Measurements from ENCODE around the gene USB1.

Gene USB1

DNA sequence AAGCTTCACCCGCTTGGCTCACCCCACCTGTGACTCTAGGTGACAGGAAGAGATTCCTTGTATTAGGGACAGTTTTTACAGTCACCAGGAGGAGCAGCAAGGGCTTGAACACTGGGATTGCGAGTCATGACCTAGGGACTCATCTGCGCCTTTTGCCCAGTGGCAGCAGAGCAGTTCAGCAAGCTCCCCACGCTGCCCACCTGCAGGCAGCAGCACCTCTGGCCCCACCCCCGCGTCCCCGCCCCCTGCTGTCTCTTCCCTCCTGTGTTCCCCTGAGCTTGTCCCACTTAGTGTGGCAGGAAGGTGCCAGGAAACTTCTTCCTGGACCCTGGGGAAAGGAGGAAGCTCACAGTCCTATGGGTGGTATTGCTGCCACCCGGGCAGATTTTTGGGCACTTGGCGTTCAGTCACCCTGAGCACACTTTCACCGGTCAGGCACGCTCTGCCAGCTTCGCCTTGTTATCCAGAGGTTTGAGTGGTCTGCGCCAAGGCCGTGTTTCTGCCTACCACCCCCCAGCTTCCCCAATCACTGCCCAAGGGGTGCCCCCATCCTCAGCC lies 33.0 kb downstream of the USB1 start:
- no peak for DNase-seq (ENCODE audit: low spot score)
- Histone ChIP-seq H3K4me3 (ENCODE audit: low read length in 2 of 2) (no peak overlapping the region), H3K23ac (ENCODE audit: low read depth, low read length, poor library complexity) (no peak overlapping the region), H4K91ac (ENCODE audit: low read depth, low read length, poor library complexity) (no peak overlapping the region), H2BK120ac (ENCODE audit: low read depth, low read length) (no peak overlapping the region), H2BK5ac (ENCODE audit: low read length) (no peak overlapping the region), H3K4ac (ENCODE audit: low read length) (no peak overlapping the region), H3K4me1 (ENCODE audit: control insufficient read depth in 2 of 2, insufficient read depth in 1 of 2, low read depth in 1 of 2, low read length in 2 of 2) (peaks cover 3 to 10% of the 10 kb centered on the region in 2 donors), H4K8ac (ENCODE audit: low read depth, low read length) (no peak overlapping the region), H3K36me3 (replicated peaks in 1 of 2; ENCODE audit: control insufficient read depth in 2 of 2, insufficient read depth in 2 of 2, low read length in 2 of 2) (peaks cover 0 to 12% of the 10 kb centered on the region in 2 donors), H2BK12ac (ENCODE audit: low read length) (no peak overlapping the region), H2AFZ (ENCODE audit: low read length) (no peak overlapping the region), H3K79me1 (ENCODE audit: low read depth, low read length) (peaks cover 8% of the 10 kb centered on the region), H3K14ac (ENCODE audit: low read length) (no peak overlapping the region), H3K4me2 (ENCODE audit: insufficient read depth, low read length, poor library complexity, severe bottlenecking) (no peak overlapping the region), H3K27me3 (ENCODE audit: control insufficient read depth in 3 of 3, insufficient read depth in 3 of 3, low read depth in 1 of 3, low read length in 3 of 3) (peaks cover 0 to 1% (median 0%) of the 10 kb centered on the region in 3 experiments), H3K9me3 (replicated peaks in 1 of 2; ENCODE audit: control insufficient read depth in 2 of 2, insufficient read depth in 1 of 2, low read depth in 1 of 2, low read length in 2 of 2) (no peaks in the 10 kb centered on the region), H2BK15ac (ENCODE audit: low read length) (no peak overlapping the region), H3K27ac (replicated peaks; ENCODE audit: low read length) (no peak overlapping the region), H3K9ac (ENCODE audit: low read depth, low read length, poor library complexity) (no peak overlapping the region), H2AK5ac (ENCODE audit: low read depth, low read length) (peak overlapping the region; percentile 22), H3K18ac (ENCODE audit: low read length) (no peak overlapping the region)
- WGBS, 2 donors (ENCODE audit: extremely low coverage in 2 of 2, insufficient read length in 2 of 2, insufficient replicate concordance in 1 of 2): no CpG with 5 or more reads among the region's 14 CpGs

DNA sequence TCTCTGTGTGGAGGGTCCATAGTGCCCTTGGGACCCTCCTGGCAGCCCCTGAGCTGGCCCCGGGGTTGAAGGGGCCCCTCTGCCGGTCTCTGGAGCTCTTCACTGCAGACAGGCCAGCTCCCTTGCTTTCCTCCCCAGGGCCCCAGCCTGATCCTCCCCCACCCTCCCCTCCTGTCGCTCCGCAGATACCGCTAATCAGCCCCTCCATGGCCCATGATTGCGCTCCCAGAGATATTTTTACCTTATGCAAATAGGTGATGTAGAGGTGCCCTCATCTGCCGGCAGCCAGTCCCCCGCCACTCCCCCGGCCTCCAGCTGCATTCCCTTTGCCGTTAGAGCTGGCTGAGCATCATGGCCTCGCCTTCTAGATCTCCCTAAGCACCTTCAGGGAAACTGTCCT lies 33.6 kb downstream of the USB1 start:
- WGBS, 2 donors (ENCODE audit: extremely low coverage in 2 of 2, insufficient read length in 2 of 2, insufficient replicate concordance in 1 of 2): no CpG with 5 or more reads among the region's 11 CpGs
- no peak overlapping the region for H4K91ac ChIP-seq (ENCODE audit: low read depth, low read length, poor library complexity)

DNA sequence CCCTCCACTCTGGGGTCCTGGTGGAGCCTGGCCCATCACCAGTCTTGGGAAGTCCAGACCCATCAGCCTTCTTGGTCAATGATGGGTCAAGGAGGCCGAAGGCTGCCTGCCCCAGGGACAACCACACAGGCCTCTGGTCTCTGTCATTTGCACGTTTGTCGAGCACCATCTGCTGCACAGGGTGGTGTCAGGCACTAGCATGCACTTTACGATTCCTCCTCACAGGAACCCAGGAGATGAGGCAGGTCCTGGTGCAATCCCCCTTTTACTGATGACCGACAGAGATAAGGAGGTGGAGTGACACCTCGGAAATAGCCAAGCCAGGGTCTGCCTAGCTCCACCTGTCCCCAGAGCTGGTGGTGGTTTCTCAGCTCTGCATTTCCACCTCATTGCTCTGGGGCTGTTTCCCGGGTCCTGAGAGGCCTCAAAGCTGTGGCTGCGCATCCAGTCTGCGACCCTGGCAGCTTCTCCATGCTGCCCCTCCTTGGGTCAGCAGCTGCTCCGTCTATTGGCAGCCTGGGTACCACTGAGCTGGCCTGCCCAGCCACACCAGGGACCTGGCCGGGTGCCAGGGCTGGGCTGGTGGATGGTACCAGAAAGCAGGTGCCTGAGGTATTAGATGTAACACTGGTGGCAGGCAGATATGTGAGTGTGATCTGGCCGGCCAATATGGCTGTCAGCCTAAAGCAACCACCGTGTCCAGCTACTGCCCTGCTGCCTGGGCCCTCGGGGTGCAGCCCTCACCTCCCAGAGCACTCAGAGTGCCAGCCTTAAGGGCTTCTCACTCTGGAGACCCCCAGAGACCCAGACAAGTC lies 34.4 kb downstream of the USB1 start:
- no peak overlapping the region for H3K9ac ChIP-seq (ENCODE audit: low read depth, low read length, poor library complexity)
- H3K27ac ChIP-seq (replicated peaks; ENCODE audit: low read length): no peak overlapping the region
- peak overlapping the region; percentile 47 for H3K14ac ChIP-seq (ENCODE audit: low read length)

More for the DNA sequence above, 33.6 kb downstream of the USB1 start:
- H3K9ac ChIP-seq (ENCODE audit: low read depth, low read length, poor library complexity): no peak overlapping the region
- no peak overlapping the region for H3K4ac ChIP-seq (ENCODE audit: low read length)
- no peak overlapping the region for H3K23ac ChIP-seq (ENCODE audit: low read depth, low read length, poor library complexity)
- H3K14ac ChIP-seq (ENCODE audit: low read length): no peak overlapping the region
- no peak overlapping the region for H2BK5ac ChIP-seq (ENCODE audit: low read length)
- H2AFZ ChIP-seq (ENCODE audit: low read length): no peak overlapping the region
- no peak overlapping the region for H2BK12ac ChIP-seq (ENCODE audit: low read length)
- H3K4me3 ChIP-seq (ENCODE audit: low read length in 2 of 2): no peak overlapping the region
- no peak for DNase-seq (ENCODE audit: low spot score)
- H2AK5ac ChIP-seq (ENCODE audit: low read depth, low read length): no peak overlapping the region
- H3K36me3 ChIP-seq (replicated peaks in 1 of 2; ENCODE audit: control insufficient read depth in 2 of 2, insufficient read depth in 2 of 2, low read length in 2 of 2): peaks cover 0 to 12% of the 10 kb centered on the region in 2 donors
- H3K18ac ChIP-seq (ENCODE audit: low read length): no peak overlapping the region
- H3K9me3 ChIP-seq (replicated peaks in 1 of 2; ENCODE audit: control insufficient read depth in 2 of 2, insufficient read depth in 1 of 2, low read depth in 1 of 2, low read length in 2 of 2): no peaks in the 10 kb centered on the region
- no peak overlapping the region for H3K27ac ChIP-seq (replicated peaks; ENCODE audit: low read length)
- peaks cover 3 to 5% of the 10 kb centered on the region in 2 donors for H3K4me1 ChIP-seq (ENCODE audit: control insufficient read depth in 2 of 2, insufficient read depth in 1 of 2, low read depth in 1 of 2, low read length in 2 of 2)
- no peak overlapping the region for H3K4me2 ChIP-seq (ENCODE audit: insufficient read depth, low read length, poor library complexity, severe bottlenecking)
- no peak overlapping the region for H2BK120ac ChIP-seq (ENCODE audit: low read depth, low read length)
- H3K79me1 ChIP-seq (ENCODE audit: low read depth, low read length): peaks cover 10% of the 10 kb centered on the region
- H4K8ac ChIP-seq (ENCODE audit: low read depth, low read length): no peak overlapping the region
- no peak overlapping the region for H2BK15ac ChIP-seq (ENCODE audit: low read length)
- no peaks in the 10 kb centered on the region for H3K27me3 ChIP-seq (ENCODE audit: control insufficient read depth in 3 of 3, insufficient read depth in 3 of 3, low read depth in 1 of 3, low read length in 3 of 3)

DNA sequence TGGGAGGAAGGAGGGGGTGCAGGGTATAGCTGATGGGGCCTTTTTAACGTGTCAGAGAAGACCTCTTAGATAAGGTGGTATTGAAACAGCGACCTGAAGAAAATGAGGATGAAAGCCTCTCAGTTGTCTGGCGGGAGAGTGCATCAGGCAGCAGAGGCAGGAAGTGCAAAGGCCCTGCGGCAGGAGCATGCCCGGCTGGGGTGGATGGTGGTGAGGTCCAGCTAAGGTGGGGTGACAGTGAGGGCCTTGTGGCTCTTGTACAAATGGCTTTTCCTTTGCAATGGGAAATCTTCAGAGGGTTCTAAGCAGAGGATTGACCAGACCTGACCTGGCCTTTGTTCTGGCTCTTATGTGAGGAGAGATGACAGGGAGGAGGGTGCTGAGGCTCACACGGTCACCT lies 35.7 kb downstream of the USB1 start:
- no peak for DNase-seq (ENCODE audit: low spot score)
- H2BK12ac ChIP-seq (ENCODE audit: low read length): no peak overlapping the region
- H2BK120ac ChIP-seq (ENCODE audit: low read depth, low read length): no peak overlapping the region
- peaks cover 6 to 21% of the 10 kb centered on the region in 2 donors for H3K36me3 ChIP-seq (replicated peaks in 1 of 2; ENCODE audit: control insufficient read depth in 2 of 2, insufficient read depth in 2 of 2, low read length in 2 of 2)
- H4K91ac ChIP-seq (ENCODE audit: low read depth, low read length, poor library complexity): no peak overlapping the region
- no peak overlapping the region for H3K18ac ChIP-seq (ENCODE audit: low read length)
- no peaks in the 10 kb centered on the region for H3K9me3 ChIP-seq (replicated peaks in 1 of 2; ENCODE audit: control insufficient read depth in 2 of 2, insufficient read depth in 1 of 2, low read depth in 1 of 2, low read length in 2 of 2)
- H3K4me2 ChIP-seq (ENCODE audit: insufficient read depth, low read length, poor library complexity, severe bottlenecking): no peak overlapping the region
- H3K14ac ChIP-seq (ENCODE audit: low read length): no peak overlapping the region
- H4K8ac ChIP-seq (ENCODE audit: low read depth, low read length): no peak overlapping the region
- no peak overlapping the region for H3K9ac ChIP-seq (ENCODE audit: low read depth, low read length, poor library complexity)
- H3K79me1 ChIP-seq (ENCODE audit: low read depth, low read length): peaks cover 11% of the 10 kb centered on the region
- no peak overlapping the region for H3K27ac ChIP-seq (replicated peaks; ENCODE audit: low read length)
- no peak overlapping the region for H2AK5ac ChIP-seq (ENCODE audit: low read depth, low read length)
- H3K4ac ChIP-seq (ENCODE audit: low read length): no peak overlapping the region
- H3K4me3 ChIP-seq (ENCODE audit: low read length in 2 of 2): no peak overlapping the region
- no peaks in the 10 kb centered on the region for H3K27me3 ChIP-seq (ENCODE audit: control insufficient read depth in 3 of 3, insufficient read depth in 3 of 3, low read depth in 1 of 3, low read length in 3 of 3)
- no peak overlapping the region for H3K23ac ChIP-seq (ENCODE audit: low read depth, low read length, poor library complexity)
- WGBS, 2 donors (ENCODE audit: extremely low coverage in 2 of 2, insufficient read length in 2 of 2, insufficient replicate concordance in 1 of 2): no CpG with 5 or more reads among the region's 6 CpGs
- H2BK15ac ChIP-seq (ENCODE audit: low read length): no peak overlapping the region
- H2AFZ ChIP-seq (ENCODE audit: low read length): no peak overlapping the region
- no peak overlapping the region for H2BK5ac ChIP-seq (ENCODE audit: low read length)
- H3K4me1 ChIP-seq (ENCODE audit: control insufficient read depth in 2 of 2, insufficient read depth in 1 of 2, low read depth in 1 of 2, low read length in 2 of 2): peaks cover 3 to 4% of the 10 kb centered on the region in 2 donors

More for the DNA sequence above, 34.4 kb downstream of the USB1 start:
- Histone ChIP-seq H3K79me1 (ENCODE audit: low read depth, low read length) (peaks cover 10% of the 10 kb centered on the region), H3K4me2 (ENCODE audit: insufficient read depth, low read length, poor library complexity, severe bottlenecking) (no peak overlapping the region), H3K18ac (ENCODE audit: low read length) (peak overlapping the region; percentile 87), H3K27me3 (ENCODE audit: control insufficient read depth in 3 of 3, insufficient read depth in 3 of 3, low read depth in 1 of 3, low read length in 3 of 3) (no peaks in the 10 kb centered on the region), H4K8ac (ENCODE audit: low read depth, low read length) (no peak overlapping the region), H3K4me3 (ENCODE audit: low read length in 2 of 2) (no peak overlapping the region), H3K4me1 (ENCODE audit: control insufficient read depth in 2 of 2, insufficient read depth in 1 of 2, low read depth in 1 of 2, low read length in 2 of 2) (peaks cover 3 to 4% of the 10 kb centered on the region in 2 donors), H2BK120ac (ENCODE audit: low read depth, low read length) (no peak overlapping the region), H3K9me3 (replicated peaks in 1 of 2; ENCODE audit: control insufficient read depth in 2 of 2, insufficient read depth in 1 of 2, low read depth in 1 of 2, low read length in 2 of 2) (no peaks in the 10 kb centered on the region), H4K91ac (ENCODE audit: low read depth, low read length, poor library complexity) (no peak overlapping the region), H2BK5ac (ENCODE audit: low read length) (no peak overlapping the region), H2BK12ac (ENCODE audit: low read length) (no peak overlapping the region), H2AK5ac (ENCODE audit: low read depth, low read length) (no peak overlapping the region), H3K36me3 (replicated peaks in 1 of 2; ENCODE audit: control insufficient read depth in 2 of 2, insufficient read depth in 2 of 2, low read length in 2 of 2) (peaks cover 4 to 16% of the 10 kb centered on the region in 2 donors), H3K23ac (ENCODE audit: low read depth, low read length, poor library complexity) (peak overlapping the region; percentile 12), H3K4ac (ENCODE audit: low read length) (no peak overlapping the region), H2AFZ (ENCODE audit: low read length) (no peak overlapping the region), H2BK15ac (ENCODE audit: low read length) (no peak overlapping the region)
- no CpG with 5 or more reads among the region's 14 CpGs for WGBS, 2 donors (ENCODE audit: extremely low coverage in 2 of 2, insufficient read length in 2 of 2, insufficient replicate concordance in 1 of 2)
- DNase-seq (ENCODE audit: low spot score): no peak

Data from neuronal stem cell (in vitro differentiated cells).